H9 (cell line): ENCODE results near the gene SNCA. TPM values are rescaled to one million over a fixed set of nuclear protein-coding genes. Genes with fewer than 3 reads are reported as not detected.

ENCODE experiments used
- DNase-seq: peaks from one replicate; pipeline ENCODE4 v3.0.0-alpha.2; 2017
- H2AFZ ChIP-seq: one replicate; pipeline ENCODE4 v1.6.1; 2013; ENCODE audit warnings: mild to moderate bottlenecking, low read length, control low read depth, moderate library complexity
- H2AK5ac ChIP-seq: 2 replicates; pipeline ENCODE4 v1.6.1; 2013; ENCODE audit warnings: low read length, control low read depth, mixed read lengths; ENCODE audit not compliant: insufficient read length
- H2BK120ac ChIP-seq: one replicate; pipeline ENCODE4 v1.6.1; 2013; ENCODE audit warnings: low read depth, mild to moderate bottlenecking, low read length, control low read depth, inconsistent platforms; ENCODE audit not compliant: poor library complexity, severe bottlenecking
- H2BK12ac ChIP-seq: 2 replicates; pipeline ENCODE4 v1.6.1; 2013; ENCODE audit warnings: low read length, control low read depth, mixed read lengths, low read depth; ENCODE audit not compliant: insufficient read length
- H2BK15ac ChIP-seq: 2 replicates; pipeline ENCODE4 v1.6.1; 2013; ENCODE audit warnings: low read depth, low read length, control low read depth
- H2BK20ac ChIP-seq: one replicate; pipeline ENCODE4 v1.6.1; 2013; ENCODE audit warnings: low read depth, mild to moderate bottlenecking, low read length, control low read depth, inconsistent platforms; ENCODE audit not compliant: poor library complexity, severe bottlenecking
- H2BK5ac ChIP-seq: 2 replicates; pipeline ENCODE4 v1.6.1; 2013; ENCODE audit warnings: low read length, control low read depth, mixed read lengths; ENCODE audit not compliant: insufficient read length
- H3K14ac ChIP-seq: 2 replicates; pipeline ENCODE4 v1.6.1; 2013; ENCODE audit warnings: low read length, control low read depth; ENCODE audit not compliant: insufficient read depth
- H3K18ac ChIP-seq: 2 replicates; pipeline ENCODE4 v1.6.1; 2013; ENCODE audit warnings: low read depth, mild to moderate bottlenecking, mixed read lengths, low read length, control low read depth; ENCODE audit not compliant: insufficient read length
- H3K23ac ChIP-seq: 2 replicates; pipeline ENCODE4 v1.6.1; 2013; ENCODE audit warnings: low read length, control low read depth, mixed read lengths, low read depth; ENCODE audit not compliant: insufficient read length
- H3K23me2 ChIP-seq: 2 replicates; pipeline ENCODE4 v1.6.1; 2013; ENCODE audit warnings: low read depth, mild to moderate bottlenecking, mixed read lengths, low read length, control low read depth; ENCODE audit not compliant: insufficient read length, poor library complexity, severe bottlenecking
- H3K27ac ChIP-seq: 2 replicates; pipeline ENCODE4 v1.5.1; 2013; ENCODE audit warnings: low read length, control low read depth, mixed read lengths, low read depth; ENCODE audit not compliant: insufficient read length
- H3K27me3 ChIP-seq: 2 replicates; pipeline ENCODE4 v1.6.1; 2013; ENCODE audit warnings: low read length, control low read depth, inconsistent platforms; ENCODE audit not compliant: insufficient read depth
- H3K4ac ChIP-seq: 2 replicates; pipeline ENCODE4 v1.6.1; 2013; ENCODE audit warnings: low read depth, mild to moderate bottlenecking, control low read depth, inconsistent platforms, low read length, moderate library complexity
- H3K4me1 ChIP-seq: 2 replicates; pipeline ENCODE4 v1.6.1; 2013; ENCODE audit warnings: low read length, control low read depth, inconsistent platforms; ENCODE audit not compliant: insufficient read depth
- H3K4me2 ChIP-seq: 2 replicates; pipeline ENCODE4 v1.6.1; 2013; ENCODE audit warnings: low read length, control low read depth, mixed read lengths; ENCODE audit not compliant: insufficient read length, insufficient read depth
- H3K56ac ChIP-seq: 2 replicates; pipeline ENCODE4 v1.6.1; 2013; ENCODE audit warnings: low read depth, mild to moderate bottlenecking, mixed read lengths, low read length, control low read depth; ENCODE audit not compliant: insufficient read length
- H3K79me1 ChIP-seq: 2 replicates; pipeline ENCODE4 v1.6.1; 2013; ENCODE audit warnings: low read depth, mild to moderate bottlenecking, moderate library complexity, low read length, control low read depth, inconsistent platforms; ENCODE audit not compliant: insufficient read depth, poor library complexity, severe bottlenecking
- H3K79me2 ChIP-seq: 2 replicates; pipeline ENCODE4 v1.6.1; 2013; ENCODE audit warnings: low read length, control low read depth, inconsistent platforms; ENCODE audit not compliant: insufficient read depth
- H3K9ac ChIP-seq: 2 replicates; pipeline ENCODE4 v1.6.1; 2013; ENCODE audit warnings: low read length, control low read depth, mixed read lengths; ENCODE audit not compliant: insufficient read length; ENCODE audit errors: extremely low read depth
- H3K9me3 ChIP-seq: one replicate; pipeline ENCODE4 v1.6.1; 2013; ENCODE audit warnings: low read depth, low read length, inconsistent platforms; ENCODE audit not compliant: control insufficient read depth
- H3T11ph ChIP-seq: one replicate; pipeline ENCODE4 v1.6.1; 2013; ENCODE audit warnings: mild to moderate bottlenecking, low read length, control low read depth, inconsistent platforms
- H4K20me1 ChIP-seq: one replicate; pipeline ENCODE4 v1.6.1; 2013; ENCODE audit not compliant: control insufficient read depth, insufficient read length, insufficient read depth
- H4K5ac ChIP-seq: 2 replicates; pipeline ENCODE4 v1.6.1; 2013; ENCODE audit warnings: low read depth, mild to moderate bottlenecking, mixed read lengths, low read length, control low read depth; ENCODE audit not compliant: insufficient read length
- H4K8ac ChIP-seq: replicated peaks from 2 replicates; pipeline ENCODE4 v1.6.1; 2013; ENCODE audit warnings: low read length, control low read depth, mixed read lengths, low read depth; ENCODE audit not compliant: insufficient read length
- H4K91ac ChIP-seq: 2 replicates; pipeline ENCODE4 v1.6.1; 2013; ENCODE audit warnings: low read depth, mild to moderate bottlenecking, moderate library complexity, mixed read lengths, low read length, control low read depth; ENCODE audit not compliant: insufficient read length
- H3K27ac Mint-ChIP-seq, 3 experiments: 2 replicates in 2 of 3; 3 replicates in 1 of 3; pipeline ENCODE4 v1.8.0; 2020 to 2021; ENCODE audit warnings: mixed read lengths in 3 of 3, mild to moderate bottlenecking in 1 of 3, moderate library complexity in 1 of 3
- H3K27me3 Mint-ChIP-seq: 2 replicates; pipeline ENCODE4 v1.8.0; 2021; ENCODE audit warnings: low read depth, mild to moderate bottlenecking, moderate library complexity, mixed read lengths
- H3K36me3 Mint-ChIP-seq, 3 experiments: 2 replicates in 2 of 3; 3 replicates in 1 of 3; pipeline ENCODE4 v1.8.0; 2020 to 2021; ENCODE audit warnings: low read depth in 3 of 3, mixed read lengths in 3 of 3; ENCODE audit not compliant: insufficient read depth in 1 of 3
- H3K4me1 Mint-ChIP-seq, 2 experiments: 2 replicates each; pipeline ENCODE4 v1.8.0; 2020; ENCODE audit warnings: mixed read lengths in 2 of 2
- H3K4me3 Mint-ChIP-seq, 2 experiments: 2 replicates in 1 of 2; 3 replicates in 1 of 2; pipeline ENCODE4 v1.8.0; 2020 to 2021; ENCODE audit warnings: mild to moderate bottlenecking in 2 of 2, mixed read lengths in 2 of 2, moderate library complexity in 1 of 2
- H3K9me3 Mint-ChIP-seq, 2 experiments: 2 replicates in 1 of 2; 3 replicates in 1 of 2; pipeline ENCODE4 v1.8.0; 2020; ENCODE audit warnings: mild to moderate bottlenecking in 2 of 2, mixed read lengths in 2 of 2, moderate library complexity in 1 of 2
- WGBS: extraction: QIAGEN DNeasy Blood & Tissue Kit; methylation state at CpG from one replicate; pipeline ENCODE4 v1.1.7; 2013; ENCODE audit warnings: missing lambda C conversion rate, low lambda C conversion rate, mixed read lengths; ENCODE audit not compliant: insufficient read length; ENCODE audit errors: extremely low coverage; 5-methylcytosine and 5-hydroxymethylcytosine counted together
- total RNA-seq: library from RNA; stranded (reverse); gene quantifications from 2 replicates; pipeline ENCODE4 v1.2.1, GENCODE V29; 2021
- TF ChIP-seq, protein P1 (sequence below): fragments of 200-600 bp; sonication (generic); conservative IDR thresholded peaks from 3 replicates; pipeline ENCODE4 v1.8.0; 2021; ENCODE audit warnings: antibody characterized with exemption, mild to moderate bottlenecking

Gene SNCA
- total RNA-seq, 1 experiment from 2014 or later: 8.5 TPM

DNA sequence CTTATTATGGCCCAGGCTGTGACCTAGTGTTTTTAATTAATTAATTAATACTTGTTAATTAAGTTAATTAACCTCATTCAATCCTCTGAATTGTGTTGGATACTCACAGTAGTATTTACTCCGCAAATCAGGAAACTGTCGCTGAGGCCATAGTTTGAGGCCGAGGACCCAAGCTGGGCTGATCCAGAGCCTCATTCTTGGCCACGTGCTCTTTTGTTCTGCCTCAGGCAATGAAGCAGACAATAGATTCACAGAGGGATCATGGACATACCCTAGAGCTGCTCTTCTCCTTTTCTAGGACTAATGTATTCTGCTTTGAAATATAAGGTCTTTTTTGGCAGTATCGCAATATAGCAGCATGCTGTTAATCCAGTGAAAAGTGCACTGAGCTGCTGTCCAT, 24.0 kb upstream of the SNCA start:
- H2BK5ac ChIP-seq: no peak overlapping the region
- H3K23ac ChIP-seq: no peak overlapping the region
- no peak overlapping the region for H3K4ac ChIP-seq
- Mint-ChIP-seq H3K27me3 (no peaks in the 10 kb centered on the region; the same call in 1 of the 2 replicates), H3K36me3 (peaks cover 0 to 10% (median 8%) of the 10 kb centered on the region in 3 experiments; a peak in 4 of 7 replicates), H3K4me3 (no peak overlapping the region), H3K9me3 (peaks cover 15% of the 10 kb centered on the region in 2 experiments), H3K4me1 (no peaks in the 10 kb centered on the region), H3K27ac (no peak overlapping the region)
- no peak overlapping the region for H3K18ac ChIP-seq
- H4K91ac ChIP-seq: no peak overlapping the region
- no peak overlapping the region for H2BK120ac ChIP-seq
- H3K23me2 ChIP-seq: no peaks in the 10 kb centered on the region
- no peak overlapping the region for H2BK20ac ChIP-seq
- H4K20me1 ChIP-seq: no peaks in the 10 kb centered on the region
- H3K79me2 ChIP-seq: no peaks in the 10 kb centered on the region
- no peak overlapping the region for H2BK15ac ChIP-seq
- no peak overlapping the region for H2AFZ ChIP-seq
- no peak overlapping the region for H3K56ac ChIP-seq
- DNase-seq: no peak
- no peak overlapping the region for H3K4me2 ChIP-seq
- no peak overlapping the region for H3K9ac ChIP-seq
- H3K14ac ChIP-seq: no peak overlapping the region
- H4K8ac ChIP-seq: no peak overlapping the region
- no peaks in the 10 kb centered on the region for H3K9me3 ChIP-seq
- H3K4me1 ChIP-seq: no peaks in the 10 kb centered on the region
- no peaks in the 10 kb centered on the region for H3K79me1 ChIP-seq
- no peak overlapping the region for H3T11ph ChIP-seq
- H3K27ac ChIP-seq: no peak overlapping the region
- no peaks in the 10 kb centered on the region; the same call in 1 of the 2 replicates for H3K27me3 ChIP-seq
- no CpG with 5 or more reads among the region's 5 CpGs for WGBS
- H2AK5ac ChIP-seq: no peak overlapping the region
- TF ChIP-seq, protein P1, sequence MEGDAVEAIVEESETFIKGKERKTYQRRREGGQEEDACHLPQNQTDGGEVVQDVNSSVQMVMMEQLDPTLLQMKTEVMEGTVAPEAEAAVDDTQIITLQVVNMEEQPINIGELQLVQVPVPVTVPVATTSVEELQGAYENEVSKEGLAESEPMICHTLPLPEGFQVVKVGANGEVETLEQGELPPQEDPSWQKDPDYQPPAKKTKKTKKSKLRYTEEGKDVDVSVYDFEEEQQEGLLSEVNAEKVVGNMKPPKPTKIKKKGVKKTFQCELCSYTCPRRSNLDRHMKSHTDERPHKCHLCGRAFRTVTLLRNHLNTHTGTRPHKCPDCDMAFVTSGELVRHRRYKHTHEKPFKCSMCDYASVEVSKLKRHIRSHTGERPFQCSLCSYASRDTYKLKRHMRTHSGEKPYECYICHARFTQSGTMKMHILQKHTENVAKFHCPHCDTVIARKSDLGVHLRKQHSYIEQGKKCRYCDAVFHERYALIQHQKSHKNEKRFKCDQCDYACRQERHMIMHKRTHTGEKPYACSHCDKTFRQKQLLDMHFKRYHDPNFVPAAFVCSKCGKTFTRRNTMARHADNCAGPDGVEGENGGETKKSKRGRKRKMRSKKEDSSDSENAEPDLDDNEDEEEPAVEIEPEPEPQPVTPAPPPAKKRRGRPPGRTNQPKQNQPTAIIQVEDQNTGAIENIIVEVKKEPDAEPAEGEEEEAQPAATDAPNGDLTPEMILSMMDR: no peak
- no peak overlapping the region for H4K5ac ChIP-seq
- H2BK12ac ChIP-seq: no peak overlapping the region
